Measurements from ENCODE around the gene GLDN.

DNA sequence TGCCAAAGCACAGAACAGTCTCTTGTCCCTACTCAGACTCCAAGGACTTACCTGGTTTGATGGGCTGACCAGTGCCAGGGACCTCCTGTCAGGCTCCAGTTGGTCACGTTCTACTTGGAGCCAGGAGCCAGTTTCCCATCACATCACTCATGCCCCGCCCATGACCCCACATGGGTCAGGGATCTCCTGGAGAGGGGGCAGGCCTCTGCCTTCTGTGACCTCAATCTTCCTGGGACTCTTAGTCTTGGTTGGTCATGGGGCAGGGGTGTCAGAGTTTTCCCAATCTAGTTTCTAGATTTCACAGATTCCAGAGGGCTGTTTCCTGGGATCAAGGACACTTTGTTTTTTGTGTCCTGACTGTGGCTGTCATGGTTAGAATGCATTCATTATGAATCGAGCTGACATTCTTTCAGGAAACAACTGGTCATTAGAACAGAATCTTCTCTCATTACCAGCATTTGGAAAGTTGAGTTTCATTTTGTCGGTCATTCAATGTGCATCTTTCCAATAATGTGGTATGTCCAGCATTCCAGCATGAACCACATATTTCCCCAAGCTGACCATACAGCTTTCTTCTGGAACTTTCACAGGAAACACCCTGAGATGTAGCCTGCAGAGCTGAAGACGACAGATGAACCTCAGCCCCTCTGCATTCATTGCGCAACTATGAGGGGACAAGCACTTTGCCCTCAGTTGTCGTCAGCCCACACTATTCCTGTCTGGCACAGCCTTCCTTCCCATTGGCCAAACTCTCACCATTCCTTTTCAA is 22.9 kb upstream of the GLDN start:
- TF ChIP-seq, protein P1, sequence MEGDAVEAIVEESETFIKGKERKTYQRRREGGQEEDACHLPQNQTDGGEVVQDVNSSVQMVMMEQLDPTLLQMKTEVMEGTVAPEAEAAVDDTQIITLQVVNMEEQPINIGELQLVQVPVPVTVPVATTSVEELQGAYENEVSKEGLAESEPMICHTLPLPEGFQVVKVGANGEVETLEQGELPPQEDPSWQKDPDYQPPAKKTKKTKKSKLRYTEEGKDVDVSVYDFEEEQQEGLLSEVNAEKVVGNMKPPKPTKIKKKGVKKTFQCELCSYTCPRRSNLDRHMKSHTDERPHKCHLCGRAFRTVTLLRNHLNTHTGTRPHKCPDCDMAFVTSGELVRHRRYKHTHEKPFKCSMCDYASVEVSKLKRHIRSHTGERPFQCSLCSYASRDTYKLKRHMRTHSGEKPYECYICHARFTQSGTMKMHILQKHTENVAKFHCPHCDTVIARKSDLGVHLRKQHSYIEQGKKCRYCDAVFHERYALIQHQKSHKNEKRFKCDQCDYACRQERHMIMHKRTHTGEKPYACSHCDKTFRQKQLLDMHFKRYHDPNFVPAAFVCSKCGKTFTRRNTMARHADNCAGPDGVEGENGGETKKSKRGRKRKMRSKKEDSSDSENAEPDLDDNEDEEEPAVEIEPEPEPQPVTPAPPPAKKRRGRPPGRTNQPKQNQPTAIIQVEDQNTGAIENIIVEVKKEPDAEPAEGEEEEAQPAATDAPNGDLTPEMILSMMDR (IDR thresholded peaks at IDR 0.05) = no peak
- TF ChIP-seq SIN3A (IDR thresholded peaks at IDR 0.05; ENCODE audit: borderline replicate concordance, insufficient read depth, low read depth, low read length) (no peak), POLR2AphosphoS5 (IDR thresholded peaks at IDR 0.05; ENCODE audit: low read depth, low read length) (no peak), TCF7L2 (IDR thresholded peaks at IDR 0.05; ENCODE audit: low read depth, low read length) (no peak)
- TF ChIP-seq, protein P2, sequence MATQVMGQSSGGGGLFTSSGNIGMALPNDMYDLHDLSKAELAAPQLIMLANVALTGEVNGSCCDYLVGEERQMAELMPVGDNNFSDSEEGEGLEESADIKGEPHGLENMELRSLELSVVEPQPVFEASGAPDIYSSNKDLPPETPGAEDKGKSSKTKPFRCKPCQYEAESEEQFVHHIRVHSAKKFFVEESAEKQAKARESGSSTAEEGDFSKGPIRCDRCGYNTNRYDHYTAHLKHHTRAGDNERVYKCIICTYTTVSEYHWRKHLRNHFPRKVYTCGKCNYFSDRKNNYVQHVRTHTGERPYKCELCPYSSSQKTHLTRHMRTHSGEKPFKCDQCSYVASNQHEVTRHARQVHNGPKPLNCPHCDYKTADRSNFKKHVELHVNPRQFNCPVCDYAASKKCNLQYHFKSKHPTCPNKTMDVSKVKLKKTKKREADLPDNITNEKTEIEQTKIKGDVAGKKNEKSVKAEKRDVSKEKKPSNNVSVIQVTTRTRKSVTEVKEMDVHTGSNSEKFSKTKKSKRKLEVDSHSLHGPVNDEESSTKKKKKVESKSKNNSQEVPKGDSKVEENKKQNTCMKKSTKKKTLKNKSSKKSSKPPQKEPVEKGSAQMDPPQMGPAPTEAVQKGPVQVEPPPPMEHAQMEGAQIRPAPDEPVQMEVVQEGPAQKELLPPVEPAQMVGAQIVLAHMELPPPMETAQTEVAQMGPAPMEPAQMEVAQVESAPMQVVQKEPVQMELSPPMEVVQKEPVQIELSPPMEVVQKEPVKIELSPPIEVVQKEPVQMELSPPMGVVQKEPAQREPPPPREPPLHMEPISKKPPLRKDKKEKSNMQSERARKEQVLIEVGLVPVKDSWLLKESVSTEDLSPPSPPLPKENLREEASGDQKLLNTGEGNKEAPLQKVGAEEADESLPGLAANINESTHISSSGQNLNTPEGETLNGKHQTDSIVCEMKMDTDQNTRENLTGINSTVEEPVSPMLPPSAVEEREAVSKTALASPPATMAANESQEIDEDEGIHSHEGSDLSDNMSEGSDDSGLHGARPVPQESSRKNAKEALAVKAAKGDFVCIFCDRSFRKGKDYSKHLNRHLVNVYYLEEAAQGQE (IDR thresholded peaks at IDR 0.05; ENCODE audit: insufficient read depth in 1 of 2, low read depth in 2 of 2, low read length in 1 of 2) = no peak
